BJ (cell line): ENCODE results near the gene KCNQ5. TPM values are rescaled to one million over a fixed set of nuclear protein-coding genes. Genes with fewer than 3 reads are reported as not detected.

Experiments
- CTCF ChIA-PET: fragments of 350-600 bp; formaldehyde crosslinking; extraction: SDS; loops from one replicate; lab custom pipeline; 2021; ENCODE audit warnings: antibody characterized with exemption, inconsistent platforms; lab: Yijun Ruan, JAX
- POLR2A ChIA-PET: fragments of 300-600 bp; sonication (Branson Sonifier 250); formaldehyde crosslinking; extraction: SDS; loops from one replicate; lab custom pipeline; 2021; ENCODE audit warnings: antibody characterized with exemption; lab: Charles Lee
- DNase-seq: peaks from one replicate; pipeline ENCODE4 v3.0.0-alpha.2; 2011; ENCODE audit warnings: low read depth
- H3K27me3 ChIP-seq: 2 replicates; pipeline ENCODE4 v1.6.0; 2011; ENCODE audit warnings: low read length; ENCODE audit not compliant: control insufficient read depth, insufficient read depth
- H3K36me3 ChIP-seq: 2 replicates; pipeline ENCODE4 v1.5.1; 2011; ENCODE audit warnings: low read length; ENCODE audit not compliant: control insufficient read depth, insufficient read depth
- H3K4me3 ChIP-seq: 2 replicates; pipeline ENCODE4 v1.5.1; 2011; ENCODE audit warnings: low read depth, mild to moderate bottlenecking, control low read depth, low read length
- polyA plus RNA-seq: library from polyadenylated mRNA; depleted of rRNA; stranded (reverse); fragments of >200 nt; gene quantifications from 2 replicates; pipeline ENCODE4 v1.2.3, GENCODE V29; 2011
- TF ChIP-seq, protein P1 (sequence below): IDR thresholded peaks from 2 replicates; pipeline ENCODE4 v1.5.1; 2011; ENCODE audit warnings: low read depth, mild to moderate bottlenecking, control low read depth, inconsistent platforms, low read length, moderate library complexity; ENCODE audit not compliant: insufficient read depth

KCNQ5 gene
- polyA plus RNA-seq, 1 experiment, result 1.4 TPM

DNA sequence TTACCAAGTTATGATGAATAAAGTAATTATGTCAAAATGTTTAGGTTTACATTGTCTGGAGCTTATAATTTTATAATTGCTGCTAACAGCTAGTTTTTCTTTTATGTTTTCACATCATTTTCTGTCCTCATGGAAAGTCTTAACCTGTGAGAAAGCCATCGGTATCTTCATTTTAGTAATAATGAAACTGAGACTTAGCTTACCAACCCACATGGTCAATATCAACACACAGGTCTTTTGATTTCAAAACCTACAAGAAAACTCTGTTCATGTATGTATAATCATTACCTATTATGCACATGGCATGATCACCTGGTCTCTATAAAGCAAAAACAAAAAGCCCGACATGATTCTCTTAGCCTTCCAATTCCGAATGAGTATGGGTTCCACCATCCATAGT is 61.9 kb downstream of the KCNQ5 start:
- ChIA-PET CTCF (interaction anchor here (0.7 to 1.0 kb wide), 2 partner anchors 47 to 1015 kb away, joined by 3 to 4 read pairs; no protein-coding TSS in a partner anchor), POLR2A (no interaction called here)
- no peaks in the 10 kb centered on the region for H3K27me3 ChIP-seq
- no peak for DNase-seq
- no peaks in the 10 kb centered on the region for H3K36me3 ChIP-seq
- H3K4me3 ChIP-seq, result no peak overlapping the region
- TF ChIP-seq, protein P1, sequence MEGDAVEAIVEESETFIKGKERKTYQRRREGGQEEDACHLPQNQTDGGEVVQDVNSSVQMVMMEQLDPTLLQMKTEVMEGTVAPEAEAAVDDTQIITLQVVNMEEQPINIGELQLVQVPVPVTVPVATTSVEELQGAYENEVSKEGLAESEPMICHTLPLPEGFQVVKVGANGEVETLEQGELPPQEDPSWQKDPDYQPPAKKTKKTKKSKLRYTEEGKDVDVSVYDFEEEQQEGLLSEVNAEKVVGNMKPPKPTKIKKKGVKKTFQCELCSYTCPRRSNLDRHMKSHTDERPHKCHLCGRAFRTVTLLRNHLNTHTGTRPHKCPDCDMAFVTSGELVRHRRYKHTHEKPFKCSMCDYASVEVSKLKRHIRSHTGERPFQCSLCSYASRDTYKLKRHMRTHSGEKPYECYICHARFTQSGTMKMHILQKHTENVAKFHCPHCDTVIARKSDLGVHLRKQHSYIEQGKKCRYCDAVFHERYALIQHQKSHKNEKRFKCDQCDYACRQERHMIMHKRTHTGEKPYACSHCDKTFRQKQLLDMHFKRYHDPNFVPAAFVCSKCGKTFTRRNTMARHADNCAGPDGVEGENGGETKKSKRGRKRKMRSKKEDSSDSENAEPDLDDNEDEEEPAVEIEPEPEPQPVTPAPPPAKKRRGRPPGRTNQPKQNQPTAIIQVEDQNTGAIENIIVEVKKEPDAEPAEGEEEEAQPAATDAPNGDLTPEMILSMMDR, result no peak

DNA sequence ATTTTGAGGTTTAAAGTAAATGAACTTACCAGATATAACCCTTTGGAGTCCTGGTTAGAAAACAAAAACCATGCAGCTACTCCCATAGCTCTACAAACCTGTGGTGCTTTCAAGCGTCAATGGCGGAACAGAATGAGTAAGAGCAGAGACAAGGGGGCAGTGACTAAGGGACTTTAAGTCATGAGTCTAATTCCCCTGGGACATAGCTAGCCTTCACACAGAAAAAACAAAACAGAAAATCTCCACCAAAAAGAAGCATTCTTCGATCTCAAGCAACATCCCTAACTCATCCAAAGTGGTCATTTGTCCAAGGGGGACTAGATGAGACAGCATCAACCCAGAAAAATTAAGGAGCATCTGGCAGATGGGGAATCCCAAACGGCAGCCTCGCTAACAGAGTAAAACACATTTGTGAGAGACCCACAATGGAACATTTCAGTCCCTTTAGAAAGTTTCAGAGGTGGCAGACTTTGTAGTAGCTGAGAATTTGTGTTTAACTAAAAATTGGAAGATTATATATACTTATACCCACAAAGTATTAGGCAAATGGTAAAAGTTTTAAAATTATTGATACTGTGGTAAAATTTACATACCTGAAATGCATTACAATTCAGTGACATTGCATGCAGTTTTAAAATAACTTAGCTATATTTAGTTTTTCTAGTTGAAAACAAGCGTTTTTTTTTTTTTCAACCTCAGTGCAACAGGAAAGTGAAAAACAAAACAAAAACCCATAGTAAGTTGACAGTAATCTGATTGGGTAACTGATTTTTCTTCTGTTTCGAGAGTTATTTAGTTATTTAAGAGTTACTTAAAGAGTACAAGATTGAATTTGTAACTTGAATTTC is 67.5 kb downstream of the KCNQ5 start:
- Histone ChIP-seq H3K36me3 (no peaks in the 10 kb centered on the region), H3K4me3 (no peak overlapping the region), H3K27me3 (no peaks in the 10 kb centered on the region)
- ChIA-PET POLR2A (no interaction called here), CTCF (interaction anchor here (1.3 to 1.6 kb wide), 2 partner anchors 9 to 441 kb away, joined by 3 read pairs; no protein-coding TSS in a partner anchor)
- DNase-seq, result no peak
- TF ChIP-seq, protein P1, result no peak

DNA sequence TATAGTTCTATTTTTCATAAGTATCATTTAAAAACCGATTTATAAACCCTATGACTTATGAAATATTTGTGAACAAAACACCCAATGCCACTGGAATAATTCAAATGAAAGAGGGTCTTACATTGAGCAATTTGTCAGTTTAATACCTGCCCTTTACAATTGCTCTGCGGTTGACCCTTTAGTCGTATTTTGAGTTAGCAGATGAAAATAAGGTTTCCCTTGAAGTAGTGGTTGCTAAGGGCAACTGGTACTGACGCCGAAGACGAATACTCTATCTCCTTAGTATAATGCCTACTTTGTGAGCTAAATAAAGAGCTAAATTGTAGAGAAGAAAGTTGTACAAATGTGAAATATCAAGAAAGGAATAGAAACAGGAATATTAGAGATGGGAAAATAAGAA is 69.4 kb downstream of the KCNQ5 start:
- ChIA-PET POLR2A (no interaction called here), CTCF (interaction anchor here (1.1 kb wide), 1 partner anchor 97 kb away, joined by 3 read pairs; no protein-coding TSS in a partner anchor)
- Histone ChIP-seq H3K27me3 (no peaks in the 10 kb centered on the region), H3K4me3 (no peak overlapping the region), H3K36me3 (no peaks in the 10 kb centered on the region)
- DNase-seq, result no peak
- TF ChIP-seq, protein P1, result no peak

DNA sequence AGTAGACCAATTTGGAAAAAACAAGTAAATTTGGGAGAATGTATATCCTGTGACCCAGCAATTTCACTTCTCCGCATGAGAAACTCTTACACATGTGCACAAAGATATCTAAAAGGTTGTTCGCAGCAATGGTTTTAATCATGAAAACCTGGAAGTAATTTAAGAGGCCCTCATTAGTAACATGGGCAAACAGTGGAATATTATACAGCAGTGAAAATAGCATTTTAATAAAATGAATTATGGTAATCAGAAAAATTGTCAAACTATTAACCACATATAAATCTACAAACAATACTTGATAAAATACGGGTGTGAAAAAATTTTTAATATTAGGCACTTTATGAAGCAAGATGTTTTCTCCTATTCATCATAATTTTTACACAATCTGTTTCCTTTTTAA is 74.2 kb downstream of the KCNQ5 start:
- TF ChIP-seq, protein P1, result no peak
- Histone ChIP-seq H3K4me3 (no peak overlapping the region), H3K27me3 (no peaks in the 10 kb centered on the region), H3K36me3 (no peaks in the 10 kb centered on the region)
- CTCF ChIA-PET, result interaction anchor here (0.6 kb wide), 1 partner anchor 367 kb away, joined by 3 read pairs; no protein-coding TSS in a partner anchor
- DNase-seq, result no peak
- POLR2A ChIA-PET, result no interaction called here

DNA sequence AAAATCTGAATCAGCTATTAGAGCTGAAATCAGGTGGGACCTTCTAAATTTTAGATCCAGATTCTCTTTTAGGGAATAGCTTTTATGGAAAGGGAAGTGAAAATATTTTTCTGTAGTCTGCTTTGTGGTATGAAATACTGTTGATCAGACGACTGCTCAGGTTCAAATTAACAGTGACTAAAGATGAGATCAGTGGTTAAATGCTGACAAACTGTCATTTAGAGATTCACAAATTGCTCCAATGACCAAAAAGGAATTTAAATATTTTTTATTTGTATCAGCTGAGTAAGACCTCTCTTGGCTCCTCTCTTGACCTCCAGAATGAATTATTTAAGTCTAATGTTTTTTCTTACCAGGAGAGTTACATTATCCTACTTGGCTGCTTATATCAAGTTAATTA is 77.3 kb downstream of the KCNQ5 start:
- DNase-seq, result no peak
- no peak overlapping the region for H3K4me3 ChIP-seq
- TF ChIP-seq, protein P1, result no peak
- POLR2A ChIA-PET, result no interaction called here
- no peaks in the 10 kb centered on the region for H3K36me3 ChIP-seq
- H3K27me3 ChIP-seq, result no peaks in the 10 kb centered on the region
- CTCF ChIA-PET, result no interaction called here
